Measurements from ENCODE around the gene KRTAP5-1.
A peak's percentile ranks its signal among the peaks of the same experiment; 100 is the strongest.

The KRTAP5-1 gene

GRCh38 chr11:1559111-1559951, 25.8 kb downstream of the KRTAP5-1 start:
- peak; percentile 33 for DNase-seq (ENCODE audit: low read depth)

GRCh38 chr11:1558775-1559110, 26.3 kb downstream of the KRTAP5-1 start:
- DNase-seq (ENCODE audit: low read depth) = no peak

- peak; percentile 38 for DNase-seq (ENCODE audit: low read depth)
Observed at GRCh38 chr11:1557904-1558774, 26.9 kb downstream of the KRTAP5-1 start.

- no peak for DNase-seq (ENCODE audit: low read depth)
Observed at GRCh38 chr11:1557051-1557884, 27.8 kb downstream of the KRTAP5-1 start.

GRCh38 chr11:1556278-1556902, 28.7 kb downstream of the KRTAP5-1 start:
- no peak for DNase-seq (ENCODE audit: low read depth)

- DNase-seq (ENCODE audit: low read depth) = no peak
Observed at GRCh38 chr11:1555713-1556153, 29.4 kb downstream of the KRTAP5-1 start.

- no peak for DNase-seq (ENCODE audit: low read depth)
Observed at GRCh38 chr11:1554981-1555712, 29.9 kb downstream of the KRTAP5-1 start.

GRCh38 chr11:1553808-1554594, 31.1 kb downstream of the KRTAP5-1 start:
- no peak for DNase-seq (ENCODE audit: low read depth)

GRCh38 chr11:1549338-1550330, 35.4 kb downstream of the KRTAP5-1 start:
- no peak for DNase-seq (ENCODE audit: low read depth)

GRCh38 chr11:1548221-1549070, 36.6 kb downstream of the KRTAP5-1 start:
- DNase-seq (ENCODE audit: low read depth) = peak; percentile 35

GRCh38 chr11:1547467-1548098, 37.5 kb downstream of the KRTAP5-1 start:
- no peak for DNase-seq (ENCODE audit: low read depth)

GRCh38 chr11:1546536-1547466, 38.3 kb downstream of the KRTAP5-1 start:
- no peak for DNase-seq (ENCODE audit: low read depth)

- no peak for DNase-seq (ENCODE audit: low read depth)
Observed at GRCh38 chr11:1546077-1546535, 39.0 kb downstream of the KRTAP5-1 start.

GRCh38 chr11:1545432-1545831, 39.7 kb downstream of the KRTAP5-1 start:
- DNase-seq (ENCODE audit: low read depth) = no peak

- no peak for DNase-seq (ENCODE audit: low read depth)
Observed at GRCh38 chr11:1544536-1544935, 40.5 kb downstream of the KRTAP5-1 start.

- DNase-seq (ENCODE audit: low read depth) = no peak
Observed at GRCh38 chr11:1543606-1544263, 41.3 kb downstream of the KRTAP5-1 start.

All from stromal cell of bone marrow (primary cell).